GM23338 (cell line): Measurements from ENCODE around the gene SRGAP1.

Experiments
- CREB1 ChIP-seq: fragments of 250-450 bp; sonication (Bioruptor Pico); IDR thresholded peaks from 2 replicates; pipeline ENCODE4 v1.5.0; 2020; ENCODE audit warnings: low read depth, mild to moderate bottlenecking, moderate library complexity
- CTCF ChIP-seq, 2 experiments: fragments of 200-600 bp in 1 of 2; sonication (generic) in 1 of 2; conservative IDR thresholded peaks; 2 replicates each; pipeline versions ENCODE4 v1.5.1 to v1.6.1; 2016 to 2017; ENCODE audit warnings: antibody characterized with exemption in 2 of 2, low read depth in 2 of 2, mild to moderate bottlenecking in 2 of 2, moderate library complexity in 1 of 2
- EZH2 ChIP-seq: fragments of 200-600 bp; sonication (generic); IDR thresholded peaks from one replicate; pipeline ENCODE4 v1.8.0; 2017; ENCODE audit warnings: antibody characterized with exemption, mild to moderate bottlenecking, low read depth; ENCODE audit not compliant: unreplicated experiment
- EZH2phosphoT487 ChIP-seq: fragments of 200-600 bp; sonication (generic); IDR thresholded peaks from one replicate; pipeline ENCODE4 v1.8.1; 2018; ENCODE audit warnings: antibody characterized with exemption; ENCODE audit not compliant: unreplicated experiment
- POLR2AphosphoS5 ChIP-seq: IDR thresholded peaks from 2 replicates; pipeline ENCODE4 v1.6.1; 2016; ENCODE audit warnings: antibody characterized with exemption, low read depth
- REST ChIP-seq: IDR thresholded peaks from one replicate; pipeline ENCODE4 v1.6.1; 2018; ENCODE audit warnings: antibody characterized with exemption; ENCODE audit not compliant: unreplicated experiment
- ZNF114 ChIP-seq: fragments of 250-450 bp; sonication (Bioruptor Pico); IDR thresholded peaks from 2 replicates; pipeline ENCODE4 v1.5.0; 2020; ENCODE audit warnings: mild to moderate bottlenecking, moderate library complexity

GRCh38 chr12:64110864-64111263, 266.4 kb downstream of the SRGAP1 start:
- TF ChIP-seq POLR2AphosphoS5 (no peak), EZH2phosphoT487 (no peak), CTCF (conservative IDR thresholded peaks at IDR 0.05; ENCODE audit: low read depth in 2 of 2) (no peak), ZNF114 (CRISPR knock-in tag) (no peak), REST (no peak), EZH2 (no peak), CREB1 (CRISPR knock-in tag) (no peak)
